ENCODE results near the gene SHISA3. TPM values are rescaled to one million over a fixed set of nuclear protein-coding genes. Genes with fewer than 3 reads are reported as not detected.
A peak's percentile ranks its signal among the peaks of the same experiment; 100 is the strongest.
"Not testable (repeated sequence)": the region's sequence is repeated elsewhere in the genome, so short reads cannot be mapped to it uniquely, and the experiment has no call there.

Gene SHISA3
- total RNA-seq, 4 donors from 2014 or later: 0.37 to 1.8 (median 0.55) TPM

DNA sequence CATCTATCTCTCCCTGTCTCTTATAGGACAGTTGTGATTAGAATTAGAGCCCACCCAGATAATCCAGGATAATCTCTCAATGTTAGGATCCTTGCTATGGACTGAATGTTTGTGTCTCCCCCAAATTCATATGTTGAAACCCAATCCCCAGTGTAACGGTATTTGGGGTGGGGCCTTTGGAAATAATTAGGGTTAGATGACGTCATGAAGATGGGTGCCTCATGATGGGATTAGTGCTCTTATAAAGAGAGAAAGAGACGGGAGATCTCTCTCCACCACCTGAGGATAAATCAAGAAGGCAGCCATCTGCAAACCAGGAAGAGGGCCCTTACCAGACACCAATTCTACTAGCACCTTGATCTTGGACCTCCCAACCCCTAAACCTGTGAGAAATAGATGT is 33.7 kb upstream of the SHISA3 start:
- Histone ChIP-seq H3K27me3 (no peaks in the 10 kb centered on the region), H3K36me3 (no peaks in the 10 kb centered on the region), H3K27ac (no peak overlapping the region), H3K9me3 (no peaks in the 10 kb centered on the region), H3K4me3 (no peak overlapping the region), H3K4me1 (no peaks in the 10 kb centered on the region)
- TF ChIP-seq POLR2A (IDR thresholded peaks at IDR 0.05) (no peak), CTCF (IDR thresholded peaks at IDR 0.05) (no peak)
- no peak for DNase-seq
- intact Hi-C loops (cut with DNase I; ENCODE audit: low total_unique reads): no loop called here

DNA sequence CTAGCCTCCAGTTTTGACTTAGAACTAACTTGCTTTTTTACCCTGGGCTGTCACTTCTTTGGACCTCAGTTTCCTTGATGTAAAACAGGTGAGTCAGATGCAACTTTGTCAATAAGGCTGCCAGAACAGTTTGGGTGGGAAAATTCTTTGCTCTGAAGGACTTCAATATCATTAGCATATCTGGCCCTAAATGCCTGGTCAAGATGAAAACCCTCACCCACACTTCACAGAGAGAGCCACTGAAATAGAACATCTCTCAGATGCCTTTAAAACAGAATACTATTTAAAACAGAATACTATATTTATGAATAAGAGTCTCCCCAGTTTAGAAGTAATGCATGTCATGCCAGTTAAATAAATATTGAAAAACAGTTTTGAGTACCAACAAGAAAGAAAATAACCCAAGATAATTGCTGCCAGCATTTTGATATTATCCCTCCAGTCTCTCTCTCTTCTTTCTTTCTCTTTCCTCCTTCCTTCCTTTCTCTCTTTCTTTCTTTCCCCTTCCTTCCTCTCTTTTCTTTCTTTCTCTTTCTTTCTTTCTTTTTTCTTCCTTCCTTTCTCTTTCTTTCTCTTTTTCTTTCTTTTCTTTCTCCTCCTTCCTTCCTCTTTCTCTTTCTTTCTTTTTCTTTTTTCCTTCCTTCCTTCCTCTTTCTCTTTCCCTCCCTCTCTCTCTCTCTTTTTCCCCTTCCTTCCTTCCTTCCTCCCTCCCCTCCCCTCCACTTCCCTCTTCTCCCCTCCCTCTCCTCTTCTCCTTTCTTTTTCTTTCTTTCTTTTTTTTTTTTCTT is 32.8 kb upstream of the SHISA3 start:
- TF ChIP-seq CTCF (IDR thresholded peaks at IDR 0.05) (no peak), POLR2A (IDR thresholded peaks at IDR 0.05) (no peak)
- Histone ChIP-seq H3K36me3 (no peaks in the 10 kb centered on the region), H3K27me3 (no peaks in the 10 kb centered on the region), H3K27ac (no peak overlapping the region), H3K4me1 (no peaks in the 10 kb centered on the region), H3K9me3 (no peaks in the 10 kb centered on the region), H3K4me3 (no peak overlapping the region)
- no peak for DNase-seq
- intact Hi-C loops (cut with DNase I; ENCODE audit: low total_unique reads): no loop called here

- intact Hi-C loops (cut with DNase I; ENCODE audit: low total_unique reads): no loop called here
- Histone ChIP-seq H3K27ac (no peak overlapping the region), H3K36me3 (no peaks in the 10 kb centered on the region), H3K4me3 (no peak overlapping the region), H3K4me1 (no peaks in the 10 kb centered on the region), H3K27me3 (no peaks in the 10 kb centered on the region), H3K9me3 (no peaks in the 10 kb centered on the region)
- TF ChIP-seq POLR2A (IDR thresholded peaks at IDR 0.05) (no peak), CTCF (IDR thresholded peaks at IDR 0.05) (no peak)
- DNase-seq: no peak
Observed at GRCh38 chr4:42366959-42367358, 30.3 kb upstream of the SHISA3 start.

GRCh38 chr4:42369489-42369888 is 27.8 kb upstream of the SHISA3 start:
- no peak for TF ChIP-seq POLR2A (IDR thresholded peaks at IDR 0.05)
- TF ChIP-seq CTCF (IDR thresholded peaks at IDR 0.05): no peak
- Histone ChIP-seq H3K27ac (no peak overlapping the region), H3K27me3 (no peaks in the 10 kb centered on the region), H3K4me1 (no peaks in the 10 kb centered on the region), H3K9me3 (no peaks in the 10 kb centered on the region), H3K4me3 (no peak overlapping the region), H3K36me3 (no peaks in the 10 kb centered on the region)
- intact Hi-C loops (cut with DNase I; ENCODE audit: low total_unique reads): no loop called here
- no peak for DNase-seq

GRCh38 chr4:42371305-42372252 is 25.7 kb upstream of the SHISA3 start:
- Histone ChIP-seq H3K27ac (no peak overlapping the region), H3K9me3 (no peaks in the 10 kb centered on the region), H3K4me3 (no peak overlapping the region), H3K36me3 (no peaks in the 10 kb centered on the region), H3K4me1 (no peaks in the 10 kb centered on the region), H3K27me3 (no peaks in the 10 kb centered on the region)
- intact Hi-C loops (cut with DNase I; ENCODE audit: low total_unique reads): no loop called here
- no peak for TF ChIP-seq POLR2A (IDR thresholded peaks at IDR 0.05)
- TF ChIP-seq CTCF (IDR thresholded peaks at IDR 0.05): peak in 1 of 4 experiments; percentile 34
- DNase-seq: no peak

- intact Hi-C loops (cut with DNase I; ENCODE audit: low total_unique reads); H3K36me3 ChIP-seq; H3K4me3 ChIP-seq; H3K4me1 ChIP-seq; DNase-seq; H3K27ac ChIP-seq; H3K27me3 ChIP-seq; H3K9me3 ChIP-seq: not testable (repeated sequence)
Observed at GRCh38 chr4:42372303-42372702, 25.0 kb upstream of the SHISA3 start.
